Omental fat pad (tissue), 4 donors: ENCODE measurements around the gene ACOXL. TPM values are rescaled to one million over a fixed set of nuclear protein-coding genes. Genes with fewer than 3 reads are reported as not detected.

Experiments
- ATAC-seq: fragments of 150-250 bp; one replicate; pipeline ENCODE4 v1.9.1; 2016; ENCODE audit warnings: mild to moderate bottlenecking, moderate library complexity; ENCODE audit not compliant: low FRiP score
- DNase-seq: peaks from one replicate; pipeline ENCODE4 v3.0.0-alpha.2; 2019; ENCODE audit warnings: low spot score
- CTCF ChIP-seq, 3 donors: fragments of 450-650 bp; IDR thresholded peaks; one replicate each; pipeline ENCODE4 v1.5.1; 2016 to 2017; ENCODE audit warnings: antibody characterized with exemption in 3 of 3, mild to moderate bottlenecking in 3 of 3, moderate library complexity in 2 of 3
- total RNA-seq, 4 donors: library from RNA; depleted of rRNA; stranded (reverse); fragments of >200 nt; gene quantifications; one replicate each; pipeline ENCODE4 v1.1.0, GENCODE V29; 2016

The ACOXL gene
- total RNA-seq, 4 donors from 2014 or later = 0.12 to 0.84 TPM; not detected in 2

- TF ChIP-seq CTCF (IDR thresholded peaks at IDR 0.05) = no peak
- ATAC-seq = no peak
- DNase-seq = no peak
Measured at GRCh38 chr2:110873597-110874452, 141.5 kb downstream of the ACOXL start.

DNA sequence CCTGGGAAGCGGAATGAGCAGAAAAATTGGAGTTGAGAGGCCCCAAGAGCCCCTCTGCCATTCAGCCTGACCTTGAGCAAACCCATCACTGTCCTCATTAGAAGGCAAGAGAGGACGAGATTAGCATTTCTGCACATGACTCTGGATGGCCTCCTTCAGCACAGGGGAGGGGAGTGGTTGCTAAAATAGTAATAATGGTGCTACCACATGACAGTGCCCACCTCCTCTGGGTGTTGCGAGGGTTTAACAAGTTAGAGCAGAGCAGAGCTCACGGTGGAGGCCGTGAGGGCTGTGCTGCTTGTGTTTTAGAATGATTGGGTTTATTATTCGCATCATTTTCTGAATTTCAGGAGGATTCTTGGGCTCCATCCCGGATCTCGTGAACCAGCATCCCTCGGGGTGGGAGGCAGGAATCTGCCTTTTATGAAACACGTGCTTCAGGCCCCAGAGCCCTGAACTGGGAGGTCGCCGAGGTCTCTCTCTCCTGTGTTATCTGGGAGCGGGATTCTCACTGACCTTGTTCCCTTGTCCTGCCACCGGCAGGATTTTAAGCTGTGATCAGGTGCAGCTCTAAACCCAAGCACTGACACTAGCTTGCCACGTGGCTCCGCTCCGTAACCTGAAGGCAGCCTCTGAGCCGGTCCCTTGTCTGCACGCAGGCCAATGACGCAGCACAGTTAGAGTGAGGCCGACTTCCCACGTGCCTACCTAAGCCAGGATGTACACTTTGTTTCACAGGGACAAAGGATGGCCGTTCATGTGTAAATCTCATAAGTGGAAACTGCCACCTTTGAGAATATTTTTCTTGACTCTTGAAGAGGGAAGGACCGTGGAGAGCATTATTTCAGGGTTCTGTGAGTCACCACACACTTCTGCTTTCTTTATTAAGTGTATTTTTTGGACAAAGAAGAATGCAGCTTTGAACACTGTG is 142.3 kb downstream of the ACOXL start:
- TF ChIP-seq CTCF (IDR thresholded peaks at IDR 0.05) = no peak
- no peak for DNase-seq
- ATAC-seq = no peak

GRCh38 chr2:110875384-110875725 is 143.0 kb downstream of the ACOXL start:
- no peak for ATAC-seq
- DNase-seq = no peak
- TF ChIP-seq CTCF (IDR thresholded peaks at IDR 0.05) = no peak

GRCh38 chr2:110876167-110876999 is 144.0 kb downstream of the ACOXL start:
- no peak for ATAC-seq
- no peak for DNase-seq
- no peak for TF ChIP-seq CTCF (IDR thresholded peaks at IDR 0.05)

GRCh38 chr2:110877031-110877827 is 144.9 kb downstream of the ACOXL start:
- no peak for ATAC-seq
- DNase-seq = no peak
- TF ChIP-seq CTCF (IDR thresholded peaks at IDR 0.05) = no peak

GRCh38 chr2:110878150-110878549 is 145.8 kb downstream of the ACOXL start:
- no peak for ATAC-seq
- no peak for DNase-seq
- TF ChIP-seq CTCF (IDR thresholded peaks at IDR 0.05) = no peak
